ENCODE results near the gene YAF2. TPM values are rescaled to one million over a fixed set of nuclear protein-coding genes. Genes with fewer than 3 reads are reported as not detected.
A peak's percentile ranks its signal among the peaks of the same experiment; 100 is the strongest.

Gene YAF2
- polyA plus RNA-seq: 20.1 TPM

- H3K27ac Mint-ChIP-seq: peak within 1 kb of the TSS; percentile 95 to 98 (median 97)
- peaks cover 19 to 28% (median 23%) of the 10 kb centered on the region in 3 donors for H3K4me1 Mint-ChIP-seq
- peak within 1 kb of the TSS; percentile 91 to 100 (median 96) for H3K4me3 Mint-ChIP-seq
- H3K9me3 Mint-ChIP-seq: no peaks in the 10 kb centered on the region
- peaks cover 4% of the 10 kb centered on the region for H3K36me3 Mint-ChIP-seq
- H3K27me3 Mint-ChIP-seq: no peaks in the 10 kb centered on the region
These were observed at the start of gene YAF2 for GRCh38 chr12:42238240-42239140. Gene YAF2 (minus strand): TSS chr12:42238248. CDS start chr12:42238180, 68 bp downstream.

DNA sequence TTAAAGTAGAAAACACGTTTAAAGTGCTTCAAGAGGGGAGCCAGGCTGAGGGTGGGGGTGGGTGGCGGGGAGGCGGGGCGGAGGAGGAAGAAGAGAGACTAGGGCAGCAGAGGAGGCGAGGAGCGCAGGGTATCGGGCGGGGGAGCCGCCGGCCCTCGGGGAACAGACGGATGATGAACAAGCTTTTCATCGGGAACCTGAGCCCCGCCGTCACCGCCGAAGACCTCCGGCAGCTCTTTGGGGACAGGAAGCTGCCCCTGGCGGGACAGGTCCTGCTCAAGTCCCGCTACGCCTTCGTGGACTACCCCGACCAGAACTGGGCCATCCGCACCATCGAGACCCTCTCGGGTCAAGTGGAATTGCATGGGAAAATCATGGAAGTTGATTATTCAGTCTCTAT lies 48.7 kb upstream of the YAF2 start:
- Mint-ChIP-seq H3K27me3 (peaks cover 1% of the 10 kb centered on the region), H3K9me3 (peaks cover 0 to 1% (median 0%) of the 10 kb centered on the region in 3 donors), H3K27ac (no peak overlapping the region), H3K36me3 (peaks cover 3% of the 10 kb centered on the region), H3K4me3 (no peak overlapping the region), H3K4me1 (peaks cover 1 to 8% (median 7%) of the 10 kb centered on the region in 3 donors)

- peaks cover 0 to 1% (median 0%) of the 10 kb centered on the region in 3 donors for H3K9me3 Mint-ChIP-seq
- H3K27ac Mint-ChIP-seq: no peak overlapping the region
- no peak overlapping the region for H3K4me3 Mint-ChIP-seq
- peaks cover 3% of the 10 kb centered on the region for H3K36me3 Mint-ChIP-seq
- H3K4me1 Mint-ChIP-seq: peaks cover 1 to 8% (median 7%) of the 10 kb centered on the region in 3 donors
- H3K27me3 Mint-ChIP-seq: peaks cover 1% of the 10 kb centered on the region
These were observed 47.4 kb upstream of the YAF2 start for GRCh38 chr12:42285431-42285830.

DNA sequence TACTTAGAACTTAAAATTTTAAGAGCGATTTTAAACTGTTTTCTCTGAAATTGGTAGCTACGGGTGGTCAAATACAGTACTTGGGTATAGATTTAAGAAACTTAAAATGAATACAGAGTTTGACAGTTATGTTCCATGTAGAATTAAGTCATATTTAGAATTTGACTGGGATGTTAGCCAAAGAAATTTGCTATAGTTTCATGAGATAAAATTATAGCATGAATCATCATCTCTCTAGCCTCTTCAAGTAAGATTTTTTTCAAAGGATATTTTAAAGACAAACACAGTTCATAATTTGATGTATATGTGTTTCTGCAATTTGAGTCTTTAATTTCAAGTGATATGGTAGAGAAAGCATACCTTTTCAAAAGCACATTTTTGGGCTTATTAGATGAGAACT lies 46.8 kb upstream of the YAF2 start:
- Mint-ChIP-seq H3K27ac (no peak overlapping the region), H3K36me3 (peaks cover 3% of the 10 kb centered on the region), H3K4me3 (no peak overlapping the region), H3K27me3 (peaks cover 1% of the 10 kb centered on the region), H3K4me1 (peaks cover 1 to 8% (median 7%) of the 10 kb centered on the region in 3 donors), H3K9me3 (peaks cover 0 to 1% (median 0%) of the 10 kb centered on the region in 3 donors)

- H3K36me3 Mint-ChIP-seq: peaks cover 3% of the 10 kb centered on the region
- peaks cover 1% of the 10 kb centered on the region for H3K27me3 Mint-ChIP-seq
- H3K4me3 Mint-ChIP-seq: peak overlapping the region in 1 of 4 donors; percentile 2
- peaks cover 1 to 8% (median 7%) of the 10 kb centered on the region in 3 donors for H3K4me1 Mint-ChIP-seq
- peaks cover 0 to 1% (median 0%) of the 10 kb centered on the region in 3 donors for H3K9me3 Mint-ChIP-seq
- H3K27ac Mint-ChIP-seq: no peak overlapping the region
These were observed 46.1 kb upstream of the YAF2 start for GRCh38 chr12:42284157-42284556.

- Mint-ChIP-seq H3K36me3 (peaks cover 3% of the 10 kb centered on the region), H3K4me3 (peak overlapping the region in 1 of 4 donors; percentile 2), H3K9me3 (peaks cover 0 to 1% (median 0%) of the 10 kb centered on the region in 3 donors), H3K27ac (no peak overlapping the region), H3K27me3 (peaks cover 1% of the 10 kb centered on the region), H3K4me1 (peaks cover 1 to 8% (median 7%) of the 10 kb centered on the region in 3 donors)
These were observed 45.7 kb upstream of the YAF2 start for GRCh38 chr12:42283739-42284138.

DNA sequence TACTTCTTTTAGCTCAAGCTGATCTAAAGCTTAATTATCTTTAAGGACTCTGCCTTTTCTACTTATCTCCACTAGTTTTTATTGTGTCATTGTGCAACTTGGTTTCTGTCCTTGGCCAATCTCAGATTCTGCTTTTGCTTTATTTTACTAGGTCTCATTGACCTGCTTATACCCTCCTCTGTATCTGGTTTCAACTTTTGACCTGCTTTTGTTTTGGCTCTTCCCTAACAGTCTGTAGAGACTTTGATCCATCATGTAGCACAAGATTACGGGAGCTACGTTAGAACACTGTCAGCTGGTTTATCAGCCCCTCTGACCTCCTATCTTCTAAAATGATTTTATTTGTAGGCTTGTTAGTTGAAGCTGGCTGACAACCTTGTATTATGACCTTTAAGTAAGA lies 44.2 kb upstream of the YAF2 start:
- H3K9me3 Mint-ChIP-seq: no peaks in the 10 kb centered on the region
- no peak overlapping the region for H3K4me3 Mint-ChIP-seq
- peaks cover 2% of the 10 kb centered on the region for H3K27me3 Mint-ChIP-seq
- H3K4me1 Mint-ChIP-seq: peaks cover 1 to 8% (median 7%) of the 10 kb centered on the region in 3 donors
- no peak overlapping the region for H3K27ac Mint-ChIP-seq
- H3K36me3 Mint-ChIP-seq: no peaks in the 10 kb centered on the region

DNA sequence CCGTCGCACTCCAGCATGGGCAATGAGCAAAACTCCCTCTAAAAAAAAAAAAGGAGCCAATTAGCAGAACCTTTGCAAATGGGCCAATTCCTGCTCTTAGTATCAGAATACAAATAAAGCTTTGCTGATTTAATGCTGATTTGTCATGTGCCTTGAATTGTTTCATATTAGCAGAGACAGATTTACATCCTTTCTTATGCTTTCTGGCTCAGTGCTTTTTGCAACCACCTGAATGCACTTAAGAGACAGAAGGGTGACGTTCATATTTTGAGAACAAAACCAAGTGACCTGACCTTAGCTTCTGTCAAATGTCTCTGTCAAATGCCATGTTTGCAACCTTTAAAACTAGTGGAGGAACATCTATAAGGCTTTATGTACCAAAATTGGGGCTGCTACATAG lies 43.8 kb upstream of the YAF2 start:
- peaks cover 2% of the 10 kb centered on the region for H3K27me3 Mint-ChIP-seq
- H3K27ac Mint-ChIP-seq: no peak overlapping the region
- no peaks in the 10 kb centered on the region for H3K9me3 Mint-ChIP-seq
- H3K4me1 Mint-ChIP-seq: peaks cover 1 to 8% (median 7%) of the 10 kb centered on the region in 3 donors
- no peaks in the 10 kb centered on the region for H3K36me3 Mint-ChIP-seq
- no peak overlapping the region for H3K4me3 Mint-ChIP-seq

- no peak overlapping the region for H3K27ac Mint-ChIP-seq
- peaks cover 1 to 8% (median 7%) of the 10 kb centered on the region in 3 donors for H3K4me1 Mint-ChIP-seq
- peaks cover 2% of the 10 kb centered on the region for H3K36me3 Mint-ChIP-seq
- H3K9me3 Mint-ChIP-seq: no peaks in the 10 kb centered on the region
- peaks cover 2% of the 10 kb centered on the region for H3K27me3 Mint-ChIP-seq
- H3K4me3 Mint-ChIP-seq: no peak overlapping the region
These were observed 43.2 kb upstream of the YAF2 start for GRCh38 chr12:42281278-42281677.

GRCh38 chr12:42278128-42278510 lies 40.1 kb upstream of the YAF2 start:
- Mint-ChIP-seq H3K27me3 (peaks cover 2% of the 10 kb centered on the region), H3K27ac (no peak overlapping the region), H3K4me1 (no peaks in the 10 kb centered on the region), H3K4me3 (no peak overlapping the region), H3K36me3 (peaks cover 4% of the 10 kb centered on the region), H3K9me3 (no peaks in the 10 kb centered on the region)

DNA sequence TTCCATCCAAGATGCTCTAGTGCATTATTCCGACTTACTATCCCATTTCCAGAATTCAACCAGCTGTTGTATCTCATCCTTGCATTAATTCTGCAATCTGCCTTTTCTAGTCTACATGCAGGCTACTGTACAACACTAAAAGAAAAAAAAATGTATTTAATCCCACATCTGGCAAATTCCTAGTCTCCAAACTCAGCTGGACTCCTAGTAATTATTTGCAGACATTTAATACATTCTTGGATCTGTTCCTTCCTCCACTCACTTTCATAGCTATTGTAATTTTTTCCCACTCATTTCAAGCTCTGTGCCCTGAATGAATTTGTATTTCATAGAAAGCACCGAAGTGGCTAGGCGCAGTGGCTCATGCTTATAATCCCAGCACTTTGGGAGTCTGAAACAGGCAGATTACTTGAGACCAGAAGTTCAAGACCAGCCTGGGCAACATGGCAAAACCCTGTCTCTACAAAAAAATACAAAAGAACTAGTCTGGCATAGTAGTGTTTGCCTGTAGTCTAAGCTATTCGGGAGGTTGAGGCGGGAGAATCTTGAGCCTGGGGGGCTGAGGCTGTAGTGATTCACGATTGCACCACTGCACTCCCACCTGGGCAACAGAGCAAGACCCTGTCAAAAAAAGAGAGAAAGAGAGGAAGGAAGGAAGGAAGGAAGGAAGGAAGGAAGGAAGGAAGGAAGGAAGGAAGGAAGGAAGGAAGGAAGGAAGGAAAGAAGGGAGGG lies 39.5 kb upstream of the YAF2 start:
- Mint-ChIP-seq H3K27me3 (peaks cover 2% of the 10 kb centered on the region), H3K36me3 (peaks cover 4% of the 10 kb centered on the region), H3K4me3 (peak overlapping the region in 1 of 4 donors; percentile 6), H3K4me1 (no peaks in the 10 kb centered on the region), H3K27ac (peak overlapping the region in 1 of 3 donors; percentile 69), H3K9me3 (peaks cover 0 to 2% (median 1%) of the 10 kb centered on the region in 3 donors)

DNA sequence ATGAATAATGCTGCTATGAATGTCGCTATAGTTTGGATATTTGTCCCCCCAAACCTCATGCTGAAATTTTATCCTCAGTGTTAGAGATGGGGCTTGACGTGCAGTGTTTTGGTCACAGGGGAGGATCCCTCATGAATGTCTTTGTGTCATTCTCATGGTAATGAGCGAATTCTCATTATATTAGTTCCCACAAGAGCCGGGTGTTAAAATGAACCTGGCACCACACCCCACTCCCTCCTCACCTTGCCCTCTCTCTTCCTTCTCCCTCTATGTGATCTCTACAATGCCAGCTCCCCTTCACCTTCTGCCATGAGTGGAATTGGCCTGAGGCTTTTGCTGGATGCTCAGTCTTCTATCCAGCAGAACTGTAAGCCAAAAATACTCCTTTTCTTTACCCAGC lies 37.5 kb upstream of the YAF2 start:
- Mint-ChIP-seq H3K4me3 (no peak overlapping the region), H3K9me3 (peaks cover 0 to 3% (median 1%) of the 10 kb centered on the region in 3 donors), H3K27ac (no peak overlapping the region), H3K4me1 (no peaks in the 10 kb centered on the region), H3K36me3 (peaks cover 4% of the 10 kb centered on the region), H3K27me3 (peaks cover 4% of the 10 kb centered on the region)

DNA sequence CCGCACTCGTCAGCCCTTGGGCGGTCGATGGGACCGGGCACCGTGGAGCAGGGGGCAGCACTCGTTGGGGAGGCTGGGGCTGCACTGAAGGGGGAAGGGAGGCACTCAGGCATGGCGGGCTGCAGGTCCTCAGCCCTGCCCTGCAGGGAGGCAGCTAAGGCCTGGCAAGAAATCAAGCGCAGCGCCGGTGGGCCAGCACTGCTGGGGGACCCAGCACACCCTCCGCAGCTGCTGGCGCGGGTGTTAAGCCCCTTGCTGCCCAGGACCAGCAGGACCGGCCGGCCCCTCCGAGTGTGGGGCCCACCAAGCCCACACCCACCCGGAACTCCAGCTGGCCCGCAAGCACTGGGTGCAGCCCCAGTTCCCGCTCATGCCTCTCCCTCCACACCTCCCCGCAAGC lies 35.7 kb upstream of the YAF2 start:
- no peak overlapping the region for H3K27ac Mint-ChIP-seq
- peaks cover 1 to 3% (median 2%) of the 10 kb centered on the region in 3 donors for H3K9me3 Mint-ChIP-seq
- no peak overlapping the region for H3K4me3 Mint-ChIP-seq
- H3K27me3 Mint-ChIP-seq: peaks cover 4% of the 10 kb centered on the region
- peaks cover 0 to 1% (median 0%) of the 10 kb centered on the region in 3 donors for H3K4me1 Mint-ChIP-seq
- H3K36me3 Mint-ChIP-seq: peaks cover 6% of the 10 kb centered on the region

- H3K4me1 Mint-ChIP-seq: peaks cover 0 to 3% (median 0%) of the 10 kb centered on the region in 3 donors
- H3K36me3 Mint-ChIP-seq: peaks cover 4% of the 10 kb centered on the region
- peaks cover 1 to 3% (median 2%) of the 10 kb centered on the region in 3 donors for H3K9me3 Mint-ChIP-seq
- no peak overlapping the region for H3K4me3 Mint-ChIP-seq
- peaks cover 2% of the 10 kb centered on the region for H3K27me3 Mint-ChIP-seq
- H3K27ac Mint-ChIP-seq: no peak overlapping the region
These were observed 32.5 kb upstream of the YAF2 start for GRCh38 chr12:42270596-42270995.
